Muscle of arm (tissue), 14 donors: Measurements from ENCODE around the gene FADS6. TPM values are rescaled to one million over a fixed set of nuclear protein-coding genes. Genes with fewer than 3 reads are reported as not detected.

Experiments used
- DNase-seq: peaks from one replicate; pipeline ENCODE4 v3.0.0-alpha.2; 2013
- long read RNA-seq, 11 donors: transcript quantifications; one replicate each; lab custom pipeline, GENCODE V29; 2026
- polyA plus RNA-seq, 12 donors: library from polyadenylated mRNA; unstranded; fragments of 120-200 nt; gene quantifications; one replicate each; pipeline ENCODE4 v1.2.1, GENCODE V29; 2013; ENCODE audit not compliant: insufficient read length in 12 of 12

Gene FADS6
- polyA plus RNA-seq, result 1 to 10 TPM in 2 of 12 donors, under 1 TPM in 3, not detected in 7; 0.07 to 2.7 (median 0.37) TPM
- long read RNA-seq, donor 1, partial matches to known transcripts, result 0 of 4 reads
- long read RNA-seq, donor 1, other reads (novel, unspliced or antisense), result 0 of 4 reads
- long read RNA-seq, donor 2, partial matches to known transcripts, result 0 of 1 reads
- long read RNA-seq, donor 2, other reads (novel, unspliced or antisense), result 0 of 1 reads
- long read RNA-seq, donor 3, result 0 reads
- long read RNA-seq, donor 4, result 0 reads
- long read RNA-seq, donor 5, result 0 reads
- long read RNA-seq, donor 6, result 0 reads
- long read RNA-seq, donor 7, result 0 reads
- long read RNA-seq, donor 8, result 0 reads
- long read RNA-seq, donor 9, result 0 reads
- long read RNA-seq, donor 10, result 0 reads
- long read RNA-seq, donor 11, result 0 reads

GRCh38 chr17:74892974-74893911 is at the start of gene FADS6:
FADS6 (minus strand) TSS chr17:74893633; CDS start chr17:74893595, 38 bp downstream.
- no peak for DNase-seq

DNA sequence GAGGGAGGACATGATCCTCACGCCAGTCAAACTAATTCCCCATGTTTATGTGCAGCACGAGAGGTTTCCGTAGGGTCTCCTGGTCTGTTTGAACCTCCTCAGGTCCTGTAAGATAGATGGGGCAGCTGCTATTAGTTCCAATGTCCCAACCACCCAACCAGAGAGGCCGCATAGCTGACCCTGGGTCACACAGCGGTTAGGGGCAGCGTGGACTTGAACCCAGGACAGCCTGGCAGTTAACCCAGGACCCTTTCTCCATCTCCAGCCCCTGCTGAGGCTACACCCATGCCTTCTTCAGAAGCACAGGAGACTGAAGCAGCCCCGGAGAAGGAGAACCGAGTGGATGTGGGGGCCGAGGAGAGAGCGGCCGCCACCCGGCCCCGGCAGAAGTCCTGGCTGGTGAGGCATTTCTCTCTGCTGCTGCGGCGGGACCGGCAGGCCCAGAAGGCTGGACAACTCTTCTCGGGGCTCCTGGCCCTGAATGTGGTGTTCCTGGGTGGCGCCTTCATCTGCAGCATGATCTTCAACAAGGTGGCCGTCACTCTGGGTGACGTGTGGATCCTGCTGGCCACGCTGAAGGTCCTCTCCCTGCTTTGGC is 47.8 kb upstream of the FADS6 start:
- DNase-seq, result no peak

DNA sequence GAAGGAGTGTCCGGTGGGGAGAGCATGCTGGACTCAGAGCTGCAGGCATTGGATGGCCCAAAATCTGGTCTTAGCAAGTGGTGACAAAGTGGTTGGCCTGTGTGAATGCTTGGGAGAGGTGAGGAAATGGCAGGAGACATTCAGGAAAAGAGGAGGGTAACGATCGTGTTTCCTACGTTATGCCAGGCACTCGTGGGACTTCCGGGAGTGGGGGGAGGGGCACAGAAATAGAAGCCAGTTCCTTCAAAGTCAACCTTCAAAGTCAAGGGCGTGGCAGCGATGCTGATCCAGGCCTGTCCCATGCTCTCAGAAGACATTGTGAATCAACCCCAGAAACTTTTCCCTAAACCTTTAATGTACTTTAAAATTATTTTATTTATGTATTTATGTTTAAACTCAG is 46.1 kb upstream of the FADS6 start:
- no peak for DNase-seq

- no peak for DNase-seq
These were observed 44.9 kb upstream of the FADS6 start for GRCh38 chr17:74938194-74938950.

GRCh38 chr17:74937064-74938051 is 43.9 kb upstream of the FADS6 start:
- no peak for DNase-seq

- DNase-seq, result no peak
These were observed 43.0 kb upstream of the FADS6 start for GRCh38 chr17:74936470-74936799.

GRCh38 chr17:74935585-74936469 is 42.4 kb upstream of the FADS6 start, which contains the start of gene OTOP3:
OTOP3 (plus strand) TSS chr17:74935898; CDS start chr17:74935922, 24 bp downstream.
- no peak for DNase-seq

DNA sequence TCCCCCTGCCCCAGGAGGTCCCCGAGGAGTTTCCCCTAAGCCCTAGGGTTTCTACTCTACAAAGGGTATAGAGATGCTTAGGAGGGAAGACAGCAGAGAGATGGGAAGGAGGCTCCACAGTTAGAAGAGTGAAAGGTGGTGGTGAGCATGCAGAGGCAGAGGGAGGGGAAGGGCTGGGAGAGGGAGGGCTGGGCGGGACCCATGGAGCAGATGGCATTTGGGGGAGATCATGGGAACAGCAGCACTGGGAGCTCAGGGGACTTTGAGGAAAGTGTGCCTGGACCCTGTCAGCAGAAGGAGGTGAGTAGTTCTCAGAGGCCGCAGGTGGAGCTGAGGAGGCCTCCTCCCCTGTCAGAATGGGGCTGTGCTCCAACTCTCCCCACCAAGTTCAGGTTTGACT is 41.6 kb upstream of the FADS6 start:
- DNase-seq, result no peak

DNA sequence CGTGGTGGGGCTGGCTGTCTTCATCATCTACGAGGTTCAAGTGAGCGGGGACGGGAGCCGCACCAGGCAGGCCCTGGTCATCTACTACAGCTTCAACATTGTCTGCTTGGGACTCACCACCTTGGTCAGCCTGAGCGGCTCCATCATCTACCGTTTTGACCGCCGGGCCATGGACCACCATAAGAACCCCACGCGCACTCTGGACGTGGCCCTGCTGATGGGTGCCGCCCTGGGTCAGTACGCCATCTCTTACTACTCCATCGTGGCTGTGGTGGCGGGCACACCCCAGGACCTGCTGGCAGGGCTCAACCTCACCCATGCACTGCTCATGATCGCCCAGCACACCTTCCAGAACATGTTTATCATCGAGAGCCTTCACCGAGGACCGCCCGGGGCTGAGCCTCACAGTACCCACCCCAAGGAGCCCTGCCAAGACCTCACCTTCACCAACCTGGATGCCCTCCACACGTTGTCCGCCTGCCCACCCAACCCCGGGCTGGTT is 37.2 kb upstream of the FADS6 start:
- no peak for DNase-seq

GRCh38 chr17:74928786-74929185 is 35.4 kb upstream of the FADS6 start:
- DNase-seq, result no peak

DNA sequence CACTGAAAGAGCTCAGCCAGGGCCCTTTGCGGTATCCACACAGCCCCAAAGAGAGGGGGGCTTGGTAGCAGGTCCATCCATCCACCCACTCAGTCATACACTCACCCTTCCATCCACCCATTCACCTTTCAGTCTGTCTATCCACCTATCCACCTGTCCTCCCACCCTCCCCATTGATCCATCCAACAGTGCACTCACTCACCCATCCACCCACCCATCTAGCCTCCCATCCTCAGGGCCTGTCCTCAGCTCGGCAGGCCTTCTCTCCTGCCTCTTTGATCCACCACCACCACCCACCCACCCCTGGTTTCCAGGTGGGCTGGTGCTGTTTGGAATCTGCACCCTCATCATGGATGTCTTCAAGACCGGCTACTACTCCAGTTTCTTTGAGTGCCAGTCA is 31.8 kb upstream of the FADS6 start:
- no peak for DNase-seq

DNA sequence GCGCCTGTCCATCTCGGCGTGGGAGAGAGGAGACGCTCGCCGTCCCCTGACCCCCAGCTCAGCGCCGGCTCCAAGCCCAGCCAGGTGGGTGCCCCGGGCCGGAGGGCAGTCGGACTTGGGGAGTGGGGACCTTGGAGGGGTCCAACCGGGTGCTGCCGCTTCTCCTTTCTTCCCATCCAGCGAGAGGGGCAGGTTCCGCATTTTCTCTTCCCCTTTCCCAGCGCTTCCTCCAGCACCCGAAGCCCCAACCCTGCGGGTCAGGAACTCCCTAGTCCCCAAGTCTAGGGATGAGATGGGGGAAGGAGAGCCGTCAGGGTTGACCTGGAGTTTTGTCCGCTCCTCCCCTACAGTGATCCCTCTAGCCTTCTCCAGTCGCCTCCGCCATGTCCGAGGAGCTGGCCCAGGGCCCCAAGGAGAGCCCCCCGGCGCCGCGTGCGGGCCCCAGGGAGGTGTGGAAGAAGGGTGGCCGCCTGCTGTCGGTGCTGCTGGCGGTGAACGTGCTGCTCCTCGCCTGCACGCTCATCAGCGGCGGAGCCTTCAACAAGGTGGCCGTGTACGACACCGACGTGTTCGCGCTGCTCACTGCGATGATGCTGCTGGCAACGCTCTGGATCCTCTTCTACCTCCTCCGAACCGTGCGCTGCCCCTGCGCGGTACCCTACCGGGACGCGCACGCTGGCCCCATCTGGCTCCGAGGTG is 31.0 kb upstream of the FADS6 start, which contains the start of gene OTOP2:
OTOP2 (plus strand) TSS at position 24 of the 699 bp plus-strand sequence; CDS start at position 384, 360 bp downstream.
- no peak for DNase-seq

DNA sequence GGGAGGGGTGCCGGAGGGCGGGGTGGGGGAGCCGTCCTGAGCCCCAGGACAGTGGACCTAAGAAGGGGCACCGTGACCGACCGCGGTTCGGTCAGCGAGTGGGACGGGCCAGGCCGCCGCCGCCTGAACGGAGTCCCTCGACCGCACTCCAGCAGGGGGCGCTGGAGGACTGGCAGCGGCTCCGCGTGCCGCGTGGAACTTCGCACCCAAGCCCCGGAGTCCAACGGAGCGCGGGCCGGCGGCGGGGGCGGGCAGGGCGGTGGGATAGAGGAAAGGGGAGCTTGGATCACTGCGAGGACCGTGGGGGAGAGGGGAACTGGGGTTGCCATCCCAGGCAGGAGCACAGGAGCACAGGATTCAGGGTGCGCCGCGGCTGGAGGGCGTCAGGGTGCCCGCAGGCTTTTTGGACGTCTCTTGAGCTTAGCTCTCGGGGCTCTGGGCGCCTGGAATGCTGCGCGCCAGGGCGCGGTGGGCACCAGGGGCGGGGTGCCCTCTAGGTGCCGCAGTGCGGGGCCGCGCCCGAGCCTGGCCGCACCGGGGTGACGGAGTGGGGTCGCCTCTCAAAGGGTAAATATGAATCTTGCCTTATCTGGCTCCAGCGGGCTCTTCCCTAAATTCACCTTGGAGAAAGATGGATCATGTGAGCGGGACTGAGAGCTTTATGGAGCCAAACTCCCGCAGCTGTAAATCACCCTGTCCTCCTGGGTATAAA is 30.3 kb upstream of the FADS6 start:
- DNase-seq, result peak; percentile 50

DNA sequence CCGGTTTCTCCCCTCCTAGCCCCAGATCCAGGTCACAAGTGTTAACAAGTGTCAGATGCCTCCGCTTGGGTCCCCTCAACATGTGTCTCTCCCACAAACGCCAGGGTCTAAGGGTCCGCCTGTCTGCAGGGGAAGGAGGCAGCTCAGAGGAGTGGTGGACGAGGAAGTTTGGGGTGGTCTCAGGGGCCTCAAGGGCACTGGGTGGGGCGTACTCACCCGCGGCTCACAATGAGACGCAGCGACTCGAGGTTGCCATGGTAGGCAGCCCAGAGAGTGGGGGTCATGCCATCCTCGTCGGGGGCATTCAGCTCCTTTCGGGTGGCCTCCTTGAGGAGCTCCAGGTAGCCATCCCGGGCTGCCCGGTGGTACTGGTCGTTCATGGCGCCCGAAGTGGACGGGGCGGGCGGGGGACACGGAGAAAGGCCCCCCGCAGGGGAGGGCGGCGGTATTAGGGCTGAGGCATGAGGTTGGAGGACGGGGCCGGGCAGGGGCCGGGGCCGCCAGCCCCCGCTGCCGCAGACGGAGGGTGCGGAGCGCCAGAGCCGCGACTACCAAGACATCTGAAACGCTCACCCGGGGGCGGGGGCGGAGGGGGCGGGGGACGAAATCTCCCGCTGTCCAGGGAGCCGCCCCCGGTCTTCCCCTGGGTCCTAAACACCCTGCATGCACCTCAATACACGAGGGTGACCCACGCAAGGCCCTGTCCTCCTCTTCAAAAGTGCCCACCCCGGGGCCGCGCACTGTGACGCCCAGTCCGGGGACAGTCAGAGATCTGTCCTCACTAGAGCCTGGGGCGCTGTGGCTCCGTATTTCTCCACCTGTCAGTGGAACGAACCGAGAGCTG is 29.5 kb upstream of the FADS6 start, which contains the start of gene USH1G:
USH1G (minus strand) TSS at position 562 of the 844 bp plus-strand sequence; CDS start at position 380, 182 bp downstream.
- DNase-seq, result no peak

- DNase-seq, result no peak
These were observed 28.7 kb upstream of the FADS6 start for GRCh38 chr17:74922172-74922571.

- DNase-seq, result no peak
These were observed 28.3 kb upstream of the FADS6 start for GRCh38 chr17:74921769-74922168.
